Gastrocnemius medialis (tissue), 4 donors: ENCODE results near the gene KRTAP10-2. TPM values are rescaled to one million over a fixed set of nuclear protein-coding genes. Genes with fewer than 3 reads are reported as not detected.

ENCODE experiments used
- ATAC-seq, 2 donors: fragments of 150-250 bp; one replicate each; pipeline ENCODE4 v1.9.1; 2016
- DNase-seq, 2 donors: peaks; one replicate each; pipeline ENCODE4 v3.0.0-alpha.2; 2019
- H3K27ac ChIP-seq, 4 donors: fragments of 200-600 bp; sonication (generic); 1 replicate in 1 of 4; 2 replicates in 3 of 4; pipeline ENCODE4 v1.5.1; 2016 to 2018; ENCODE audit warnings: mild to moderate bottlenecking in 2 of 4, moderate library complexity in 1 of 4
- H3K27me3 ChIP-seq, 3 donors: fragments of 200-600 bp; sonication (generic) in 2 of 3; 1 replicate in 1 of 3; 2 replicates in 2 of 3; pipeline versions ENCODE4 v1.5.1 to v1.6.0; 2016 to 2019; ENCODE audit warnings: mild to moderate bottlenecking in 1 of 3, moderate library complexity in 1 of 3
- H3K36me3 ChIP-seq, 2 donors: fragments of 200-600 bp; sonication (generic) in 1 of 2; one replicate each; pipeline ENCODE4 v1.5.1; 2017 to 2018
- H3K4me1 ChIP-seq, 2 donors: fragments of 200-600 bp; sonication (generic) in 1 of 2; one replicate each; pipeline ENCODE4 v1.5.1; 2016 to 2017; ENCODE audit warnings: mild to moderate bottlenecking in 2 of 2
- H3K4me3 ChIP-seq, 4 donors: fragments of 200-600 bp; sonication (generic) in 3 of 4; 1 replicate in 1 of 4; 2 replicates in 3 of 4; pipeline ENCODE4 v1.5.1; 2016 to 2019; ENCODE audit warnings: mild to moderate bottlenecking in 2 of 4
- H3K9me3 ChIP-seq, 3 donors: fragments of 200-600 bp; sonication (generic) in 2 of 3; 1 replicate in 1 of 3; 2 replicates in 2 of 3; pipeline ENCODE4 v1.5.1; 2016 to 2019
- CTCF ChIP-seq, 5 experiments: fragments of 450-650 bp in 3 of 5; fragments of 200-600 bp in 2 of 5; sonication (generic) in 2 of 5; IDR thresholded peaks in 4 of 5; conservative IDR thresholded peaks in 1 of 5; 1 replicate in 4 of 5; 2 replicates in 1 of 5; pipeline ENCODE4 v1.5.1; 2016 to 2019; ENCODE audit warnings: antibody characterized with exemption in 5 of 5, mild to moderate bottlenecking in 3 of 5, moderate library complexity in 3 of 5
- POLR2A ChIP-seq, 2 donors: fragments of 450-650 bp; IDR thresholded peaks; one replicate each; pipeline ENCODE4 v1.6.1; 2017; ENCODE audit warnings: antibody characterized with exemption in 2 of 2, mild to moderate bottlenecking in 2 of 2, moderate library complexity in 2 of 2
- in situ Hi-C, 4 donors: fragments of 200-750 bp; cut with MboI; loops; one replicate each; pipeline versions ENCODE4 v1.15.0 to v1.8.0; 2017; ENCODE audit warnings: low sequenced_read_pairs in 4 of 4
- intact Hi-C: fragments of 100-400 bp; cut with DNase I; formaldehyde crosslinking; loops from one replicate; pipeline ENCODE4 v1.15.1; 2023; ENCODE audit warnings: low total_unique reads
- total RNA-seq, 4 donors: library from RNA; depleted of rRNA; stranded (reverse); fragments of >200 nt; gene quantifications; one replicate each; pipeline versions ENCODE4 v1.1.0 to v1.2.3, GENCODE V29; 2016

KRTAP10-2 gene
- total RNA-seq, 4 donors from 2014 or later: not detected

DNA sequence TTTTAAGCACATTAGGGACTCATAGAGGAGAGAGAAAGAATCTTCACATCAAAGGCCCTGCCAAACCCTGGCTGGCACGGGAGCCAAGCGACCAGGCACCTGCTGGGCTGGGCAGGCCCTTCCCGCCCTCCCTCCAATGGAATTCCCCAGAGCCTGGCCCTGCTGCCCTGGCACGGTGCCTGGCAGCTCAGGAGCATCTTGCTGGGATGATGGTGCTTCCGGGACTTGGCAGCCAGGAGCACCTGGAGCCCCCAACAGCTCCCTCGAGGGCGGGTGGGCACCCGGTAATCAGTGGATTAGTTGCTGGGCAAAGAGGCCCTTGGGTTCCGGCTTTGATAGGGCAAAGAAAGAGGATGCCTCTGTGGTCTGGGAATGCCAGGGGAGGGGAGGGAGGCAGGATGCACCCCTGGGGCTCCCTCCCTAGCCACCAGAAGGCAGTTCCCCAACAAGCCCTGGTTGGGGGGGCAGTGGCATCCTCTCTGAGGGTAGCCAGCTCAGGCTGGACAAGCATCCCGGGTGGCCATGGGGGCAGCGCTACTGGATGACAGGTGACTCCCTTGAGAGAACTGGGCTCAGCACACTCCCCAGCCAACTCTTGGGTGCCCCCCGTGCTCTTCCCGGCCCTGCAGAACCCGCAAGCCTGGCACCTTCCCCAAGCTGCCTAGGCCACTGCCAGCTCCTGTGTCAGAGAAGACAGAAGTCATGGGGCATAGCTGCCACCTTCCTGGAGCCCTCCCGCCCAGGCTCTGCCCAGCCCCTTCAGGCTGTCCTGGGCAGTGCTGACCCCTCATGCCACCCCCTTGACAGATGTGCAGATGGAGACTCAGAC, 37.7 kb downstream of the KRTAP10-2 start:
- in situ Hi-C loops: loop anchor here in 1 of 4 donors (25.0 kb wide), 1 partner anchor 274 kb away; no protein-coding TSS in a partner anchor
- no peak for DNase-seq

DNA sequence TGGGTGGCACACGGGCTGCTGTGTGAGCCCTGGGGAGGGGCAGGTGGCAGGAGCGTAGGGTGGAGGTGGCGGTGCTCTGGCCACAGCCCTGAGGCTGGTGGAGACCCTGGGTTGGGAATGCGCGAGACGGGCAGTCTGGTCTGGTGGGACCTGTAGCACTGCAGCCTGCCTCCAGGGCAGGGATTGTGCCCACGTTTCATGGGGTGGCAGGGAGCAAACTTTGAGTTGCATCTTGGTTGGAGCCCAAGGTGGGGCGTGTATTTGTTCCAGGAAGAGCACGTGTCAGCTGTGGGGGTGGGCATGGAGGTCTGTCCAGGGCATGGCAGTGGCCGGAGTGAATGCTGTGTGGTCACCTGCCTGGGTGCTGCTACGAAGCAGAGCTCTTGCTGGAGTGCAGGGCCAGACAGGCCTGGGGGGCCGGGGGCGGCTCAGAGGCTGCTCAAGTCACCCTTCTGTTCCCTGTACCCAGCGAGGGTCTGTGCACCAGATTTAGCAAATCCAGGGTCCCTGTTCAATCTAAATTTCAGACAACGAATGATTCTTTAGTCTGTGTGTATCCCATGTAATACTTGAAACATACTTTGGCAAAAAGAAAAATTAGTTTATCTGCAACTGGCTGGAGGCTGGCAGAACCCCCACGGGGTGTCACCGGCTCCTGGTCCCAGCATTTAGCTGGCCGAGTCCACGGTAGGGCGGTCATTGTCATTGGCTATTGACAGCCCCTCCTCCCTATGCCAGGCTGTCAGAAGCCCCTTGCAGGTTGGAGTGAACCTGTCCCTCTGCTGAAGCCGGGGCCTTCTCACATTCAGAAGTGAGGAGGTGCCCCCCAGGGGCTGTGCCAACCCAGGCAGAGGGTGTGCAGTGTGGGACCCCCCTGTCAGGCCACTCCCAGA, 38.6 kb downstream of the KRTAP10-2 start:
- DNase-seq: no peak
- Histone ChIP-seq H3K27me3 (peaks cover 17 to 21% (median 20%) of the 10 kb centered on the region in 3 donors), H3K4me1 (no peaks in the 10 kb centered on the region), H3K27ac (no peak overlapping the region), H3K9me3 (no peaks in the 10 kb centered on the region), H3K36me3 (no peaks in the 10 kb centered on the region), H3K4me3 (no peak overlapping the region)
- no peak for ATAC-seq
- in situ Hi-C loops: loop anchor here in 1 of 4 donors (25.0 kb wide), 1 partner anchor 275 kb away; no protein-coding TSS in a partner anchor
- TF ChIP-seq CTCF (IDR thresholded peaks at IDR 0.05 in 4 of 5, conservative IDR thresholded peaks at IDR 0.05 in 1 of 5): no peak
- TF ChIP-seq POLR2A (IDR thresholded peaks at IDR 0.05): no peak
- intact Hi-C loops: no loop called here

More for the DNA sequence above, 37.7 kb downstream of the KRTAP10-2 start:
- Histone ChIP-seq H3K27ac (no peak overlapping the region), H3K4me3 (no peak overlapping the region), H3K4me1 (no peaks in the 10 kb centered on the region), H3K36me3 (no peaks in the 10 kb centered on the region), H3K27me3 (peaks cover 12 to 13% (median 13%) of the 10 kb centered on the region in 3 donors), H3K9me3 (no peaks in the 10 kb centered on the region)
- intact Hi-C loops: no loop called here
- TF ChIP-seq POLR2A (IDR thresholded peaks at IDR 0.05) (no peak), CTCF (IDR thresholded peaks at IDR 0.05 in 4 of 5, conservative IDR thresholded peaks at IDR 0.05 in 1 of 5) (no peak)
- no peak for ATAC-seq

DNA sequence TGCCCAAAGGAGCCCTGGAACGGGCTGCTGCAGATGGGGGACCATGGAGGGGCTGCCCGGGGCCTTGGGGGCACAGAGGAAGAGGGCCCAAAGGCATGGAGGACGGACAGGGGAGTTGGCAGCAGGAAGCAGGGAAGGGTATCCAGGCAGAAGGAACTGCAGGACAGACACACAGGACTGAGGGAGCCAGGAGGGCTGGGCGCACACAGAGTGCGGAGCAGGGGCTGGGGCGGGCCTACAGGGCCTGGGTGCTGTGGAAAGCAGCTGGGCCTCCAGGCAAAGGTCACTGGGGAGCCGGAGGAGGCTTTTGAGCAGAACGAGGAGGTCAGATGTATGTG, 39.4 kb downstream of the KRTAP10-2 start:
- Histone ChIP-seq H3K4me1 (no peaks in the 10 kb centered on the region), H3K27ac (no peak overlapping the region), H3K27me3 (peaks cover 18 to 28% (median 27%) of the 10 kb centered on the region in 3 donors), H3K36me3 (no peaks in the 10 kb centered on the region), H3K4me3 (no peak overlapping the region), H3K9me3 (no peaks in the 10 kb centered on the region)
- in situ Hi-C loops: loop anchor here in 1 of 4 donors (25.0 kb wide), 1 partner anchor 275 kb away; no protein-coding TSS in a partner anchor
- ATAC-seq (no peak), DNase-seq (no peak)
- TF ChIP-seq POLR2A (IDR thresholded peaks at IDR 0.05): no peak
- TF ChIP-seq CTCF (IDR thresholded peaks at IDR 0.05 in 4 of 5, conservative IDR thresholded peaks at IDR 0.05 in 1 of 5): no peak
- intact Hi-C loops: loop anchor here (2.0 kb wide), 1 partner anchor 281 kb away; no protein-coding TSS in a partner anchor

DNA sequence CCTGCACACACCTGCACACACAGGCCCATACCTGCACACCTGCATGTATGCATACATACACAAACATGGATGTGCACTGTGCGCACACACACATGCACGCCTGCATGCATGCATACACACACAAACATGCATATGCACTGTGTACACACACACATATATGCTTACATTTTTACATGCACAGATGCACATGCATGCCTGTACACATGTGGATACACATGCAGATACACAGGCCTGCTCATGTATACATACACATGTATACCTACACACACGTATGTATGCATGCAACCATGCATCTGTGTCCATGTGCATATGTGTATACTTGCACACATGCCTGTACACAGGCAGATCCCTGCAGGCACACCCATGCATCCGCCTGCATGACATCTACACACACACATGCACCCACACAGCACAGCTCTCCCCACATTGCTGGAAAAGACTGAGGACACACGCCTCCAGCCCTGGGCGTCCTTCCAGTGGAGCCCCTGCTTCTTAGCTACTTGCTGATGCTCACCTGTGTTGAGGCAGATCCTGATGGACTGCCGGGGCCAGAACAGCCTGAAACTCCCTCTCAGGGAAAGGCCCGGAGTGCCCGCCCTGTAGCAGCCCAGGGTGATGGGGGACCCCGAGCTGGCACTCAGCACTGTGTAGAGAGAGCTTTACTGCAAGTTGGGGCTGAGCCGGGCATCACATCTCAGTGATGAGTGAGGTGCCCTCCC, 39.9 kb downstream of the KRTAP10-2 start:
- TF ChIP-seq CTCF (IDR thresholded peaks at IDR 0.05 in 4 of 5, conservative IDR thresholded peaks at IDR 0.05 in 1 of 5) (no peak), POLR2A (IDR thresholded peaks at IDR 0.05) (no peak)
- in situ Hi-C loops (loop anchor here in 1 of 4 donors (25.0 kb wide), 1 partner anchor 276 kb away; no protein-coding TSS in a partner anchor), intact Hi-C loops (loop anchor here (2.0 kb wide), 1 partner anchor 281 kb away; no protein-coding TSS in a partner anchor)
- Histone ChIP-seq H3K9me3 (no peaks in the 10 kb centered on the region), H3K27ac (no peak overlapping the region), H3K4me1 (no peaks in the 10 kb centered on the region), H3K36me3 (no peaks in the 10 kb centered on the region), H3K27me3 (peaks cover 18 to 32% (median 29%) of the 10 kb centered on the region in 3 donors), H3K4me3 (no peak overlapping the region)
- ATAC-seq: no peak
- no peak for DNase-seq
